OCI-M2 (cell line): ENCODE measurements around the gene CELF2.
"Not testable (repeated sequence)": the region's sequence is repeated elsewhere in the genome, so short reads cannot be mapped to it uniquely, and the experiment has no call there.

Source experiments
- DNase-seq: peaks from one replicate; lab custom pipeline; 2025; ENCODE audit not compliant: unreplicated experiment; lab: John Stamatoyannopoulos, UW

Gene CELF2

DNA sequence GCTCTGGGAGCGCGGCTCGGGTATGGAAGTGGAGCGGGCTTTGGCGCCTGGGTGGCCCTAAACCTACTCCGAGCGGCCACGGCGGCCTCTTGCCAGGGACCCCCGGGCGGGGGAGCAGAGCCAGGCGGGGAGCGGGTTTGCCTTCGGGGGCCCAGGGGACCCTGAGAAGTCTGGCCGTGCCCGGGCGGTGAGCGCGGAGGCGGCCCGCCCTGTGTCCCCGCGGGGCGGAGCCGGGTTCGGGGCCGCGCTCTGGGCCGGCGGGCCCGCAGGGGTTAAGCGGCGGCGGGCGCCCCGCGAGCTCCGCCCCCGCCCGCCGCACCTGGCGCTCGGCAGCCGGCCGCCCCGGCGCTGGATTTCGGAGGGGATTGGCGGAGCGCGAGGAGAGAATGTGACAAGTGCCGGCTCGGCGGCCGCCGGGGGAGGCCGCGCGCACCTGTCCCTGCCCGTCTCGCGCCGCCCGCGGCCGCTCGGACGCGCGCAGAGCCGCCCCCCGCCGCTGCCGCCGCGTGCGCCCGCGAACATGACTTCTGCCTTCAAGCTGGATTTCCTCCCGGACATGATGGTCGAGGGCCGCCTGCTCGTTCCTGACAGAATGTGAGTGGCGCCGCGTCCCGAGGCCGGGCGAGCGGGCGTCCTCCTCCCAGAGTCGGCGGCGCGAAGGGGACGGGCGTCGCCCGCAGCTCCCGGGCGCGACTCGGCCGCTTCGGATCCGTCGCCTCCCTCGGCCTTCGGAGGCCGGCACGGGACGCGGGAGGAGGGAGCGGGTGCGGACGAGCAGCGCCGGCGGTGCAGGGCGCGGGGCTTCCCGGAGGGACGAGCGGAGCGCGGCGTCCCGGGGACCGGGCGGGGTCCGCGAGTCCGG, at the start of gene CELF2:
Gene CELF2, plus strand, starts transcription at position 303 of the 862 bp plus-strand sequence. Its CDS starts 218 bp downstream, at position 521.
- DNase-seq: no peak

DNA sequence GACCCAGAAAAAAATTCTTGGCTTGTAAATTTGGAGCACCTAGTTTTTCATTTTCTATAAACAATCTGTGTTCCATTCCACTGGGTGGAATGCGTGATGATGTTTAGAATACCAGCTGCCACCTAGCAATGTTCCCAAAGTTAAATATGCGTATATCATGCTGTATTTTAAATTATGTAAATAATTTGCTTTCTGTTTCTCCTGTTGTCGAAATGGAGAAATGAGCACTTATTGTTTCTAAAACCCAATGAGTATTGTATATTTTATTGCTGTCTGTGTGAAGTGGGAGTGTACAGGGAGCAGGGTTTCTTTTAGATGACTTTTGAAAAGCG, 49.4 kb upstream of the CELF2 start:
- DNase-seq: no peak

DNA sequence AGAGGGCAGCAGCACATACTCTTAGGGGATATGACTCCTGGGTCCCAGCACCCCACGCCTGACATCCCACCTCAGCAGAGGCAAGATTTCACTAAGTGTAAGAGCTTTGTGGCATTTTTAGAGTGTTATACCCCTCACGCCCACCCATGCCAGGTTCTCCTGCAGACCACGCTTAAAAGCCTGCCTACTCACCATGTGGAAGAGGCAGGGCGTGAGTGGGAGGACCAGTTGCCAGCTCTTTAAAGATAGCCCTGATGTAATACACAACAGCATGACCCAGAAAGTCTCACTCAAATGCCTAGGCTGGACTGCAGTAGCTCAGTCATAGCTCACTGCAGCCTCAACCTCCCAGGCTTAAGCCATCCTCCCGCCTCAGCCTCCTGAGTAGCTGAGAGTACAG, 44.4 kb upstream of the CELF2 start:
- no peak for DNase-seq

DNA sequence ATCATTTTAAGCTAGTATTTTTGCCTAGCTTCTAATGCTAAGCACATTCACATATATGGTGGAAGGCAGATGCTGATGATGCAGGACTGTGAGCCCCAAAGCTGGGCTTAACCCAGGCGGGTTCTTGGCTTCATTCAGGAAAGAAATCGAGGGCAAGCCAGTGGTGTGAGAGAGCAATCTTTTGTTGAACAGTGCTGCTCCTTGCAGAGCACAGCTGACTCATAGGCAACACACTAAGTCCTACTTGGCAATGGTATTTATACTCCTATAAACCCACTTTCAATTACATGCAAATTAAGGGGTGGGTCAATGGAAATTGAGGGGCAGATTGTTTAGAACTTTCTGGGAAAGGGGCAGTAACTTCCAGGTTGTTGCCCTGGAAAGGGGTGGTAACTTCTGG, 42.0 kb upstream of the CELF2 start:
- DNase-seq: no peak

DNA sequence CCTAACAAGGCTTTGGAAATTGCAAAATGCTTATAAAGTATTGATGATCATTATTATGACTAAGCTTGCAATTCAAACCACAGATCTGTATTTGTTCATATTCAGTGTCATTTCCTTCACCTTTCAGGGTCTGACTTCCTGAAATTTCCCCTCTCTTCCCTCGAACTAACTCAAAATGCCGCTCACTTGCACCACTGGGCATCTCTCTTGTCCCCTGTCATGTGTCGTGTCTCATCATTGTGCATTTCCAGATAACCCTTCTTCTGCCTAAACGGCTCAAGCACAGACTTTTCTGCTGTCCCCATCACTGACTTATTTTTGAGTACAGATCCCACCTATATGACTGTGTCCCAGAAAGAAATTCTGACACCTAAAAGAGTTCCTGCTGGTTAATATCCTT, 41.0 kb upstream of the CELF2 start:
- DNase-seq: no peak

DNA sequence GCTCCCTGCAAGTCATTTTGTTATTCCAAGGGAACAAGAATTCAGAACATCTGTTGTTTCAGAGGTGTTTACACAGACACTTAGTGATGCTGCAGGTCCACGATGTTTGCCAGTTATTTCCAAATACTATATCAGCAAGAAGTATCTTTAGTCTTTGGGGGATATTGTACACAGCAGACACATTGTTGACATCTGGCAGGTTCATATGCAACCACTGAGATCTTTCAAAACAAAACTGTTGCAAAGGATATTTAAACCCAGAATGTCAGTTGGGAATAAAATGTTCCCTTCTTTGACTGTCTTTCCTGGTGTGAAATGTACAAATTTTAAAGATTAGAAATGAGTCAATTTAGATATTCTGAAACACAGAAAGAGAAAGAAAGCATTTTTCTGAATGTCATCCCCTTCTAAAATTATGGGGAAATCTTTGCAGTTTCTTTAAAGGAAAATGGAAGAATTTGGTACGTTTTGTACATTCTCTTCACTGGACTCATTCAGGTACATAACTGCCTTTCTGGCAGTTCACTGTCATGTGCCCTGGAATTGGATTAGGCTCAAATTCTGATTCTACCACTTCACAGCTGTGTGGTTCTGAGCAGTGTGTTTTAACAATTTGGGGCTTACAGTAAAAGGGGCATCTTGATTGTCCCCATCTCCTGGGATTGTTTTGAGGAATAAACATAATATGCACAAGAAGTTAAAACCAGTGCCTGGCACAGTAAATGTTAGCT, 40.3 kb upstream of the CELF2 start:
- DNase-seq: no peak

DNA sequence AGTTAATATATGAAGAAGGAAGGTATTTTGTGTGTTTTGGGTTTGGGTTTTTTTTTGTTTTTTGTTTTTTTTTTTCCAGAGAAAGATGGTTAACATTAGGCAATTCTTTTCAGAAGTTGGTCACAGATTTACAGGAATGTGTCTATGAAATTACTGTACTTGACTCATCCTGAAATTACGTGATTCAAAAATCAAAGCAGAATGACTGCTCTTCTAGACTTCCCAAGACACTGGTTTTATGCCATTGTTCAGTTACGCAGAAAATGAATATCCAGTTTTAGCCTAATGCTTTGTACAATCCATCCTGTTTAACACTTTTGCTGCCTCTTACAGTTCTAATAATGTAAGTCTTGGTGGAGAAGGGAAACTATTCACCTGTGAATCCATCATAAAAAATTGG, 39.7 kb upstream of the CELF2 start:
- no peak for DNase-seq

DNA sequence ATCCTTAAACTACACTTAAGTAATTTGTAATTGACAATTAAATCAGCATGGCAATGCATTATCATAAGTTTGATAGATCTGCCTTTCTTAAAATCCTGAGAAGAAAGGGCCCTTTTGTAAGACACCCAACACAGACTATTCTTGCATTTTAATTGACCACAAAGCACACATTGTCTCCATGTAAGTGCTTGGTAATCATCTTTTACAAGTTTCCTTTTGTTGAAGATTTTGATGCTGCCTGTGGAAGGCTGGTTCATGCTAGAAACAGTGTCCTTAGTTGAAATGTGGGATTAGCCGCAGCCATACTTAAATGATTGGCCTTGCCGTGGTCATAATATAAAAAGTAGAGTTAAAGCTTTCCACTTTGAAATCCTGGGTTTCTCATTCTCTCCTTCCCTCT, 32.3 kb upstream of the CELF2 start:
- no peak for DNase-seq

DNA sequence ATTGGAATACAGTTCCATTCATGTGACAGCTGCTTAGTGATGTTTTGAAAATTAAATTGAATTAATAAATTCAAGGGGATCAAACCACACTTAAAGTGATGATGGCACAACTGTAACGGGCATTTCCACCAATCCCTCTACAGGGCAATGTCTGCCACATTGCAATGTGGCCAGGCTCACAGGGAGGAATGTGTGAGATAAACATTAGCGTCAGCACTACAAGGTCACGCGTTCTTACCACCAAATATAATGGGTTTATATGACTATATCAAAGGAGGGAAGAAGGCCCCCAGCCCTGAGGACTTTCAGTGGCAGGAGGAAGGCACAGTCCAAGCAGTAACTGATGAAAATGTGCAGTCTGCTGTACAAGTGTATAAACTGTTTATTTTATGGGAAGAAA, 31.1 kb upstream of the CELF2 start:
- no peak for DNase-seq

DNA sequence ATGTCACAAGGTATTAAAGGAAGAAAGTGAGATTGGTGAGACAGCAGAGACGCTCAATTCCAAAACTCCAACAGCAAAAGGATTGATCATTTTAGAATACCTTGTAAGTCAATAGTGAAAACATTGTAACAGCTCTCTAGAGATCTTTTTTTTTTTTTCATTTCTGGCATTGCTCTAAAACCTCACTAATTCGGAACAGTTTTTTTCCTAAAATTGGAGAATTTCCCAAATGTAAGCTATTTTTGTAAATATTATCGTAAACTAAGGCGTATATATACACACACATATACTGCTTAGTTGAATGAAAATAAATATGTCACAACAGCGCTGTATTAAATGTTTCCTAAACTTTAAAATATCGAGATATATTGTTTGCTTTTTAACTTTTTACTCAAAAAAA, 30.6 kb upstream of the CELF2 start:
- no peak for DNase-seq

DNA sequence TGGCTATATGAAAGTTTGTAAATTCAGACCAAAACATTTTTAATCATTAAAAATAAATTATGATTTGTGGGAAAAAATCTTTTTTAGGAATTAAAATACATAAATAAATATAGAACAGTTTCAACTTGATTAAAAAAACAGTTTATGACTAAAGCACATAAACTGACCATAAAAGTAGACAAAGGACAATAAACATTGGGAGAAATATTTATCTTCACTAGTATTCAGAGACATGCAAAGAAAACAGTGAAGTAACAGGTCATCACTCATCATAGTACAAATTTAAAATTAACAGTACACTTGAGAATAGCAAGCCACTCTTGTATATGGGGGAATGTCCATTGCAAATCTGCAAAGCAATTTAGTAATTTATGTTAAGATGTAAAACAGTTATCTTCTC, 28.0 kb upstream of the CELF2 start:
- DNase-seq: no peak

DNA sequence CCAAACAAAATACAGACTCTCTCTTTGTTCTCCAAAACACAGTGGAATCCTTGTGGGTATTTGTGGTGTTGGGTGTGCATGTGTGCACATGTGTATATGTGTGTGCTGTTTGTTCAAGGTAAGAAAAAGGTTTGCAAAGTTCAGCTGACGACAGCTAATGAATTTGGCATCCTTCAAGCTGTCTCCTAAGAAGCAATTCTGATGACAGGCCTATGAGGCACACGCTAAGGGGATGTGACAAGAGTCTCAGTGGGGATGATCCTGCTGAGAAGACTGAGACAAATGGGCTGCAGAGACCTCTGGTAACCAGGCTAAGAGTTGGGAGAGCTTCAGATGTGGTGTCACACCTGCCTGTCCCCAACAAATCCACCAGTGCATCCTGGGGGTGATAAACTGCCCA, 26.5 kb upstream of the CELF2 start:
- DNase-seq: no peak

DNA sequence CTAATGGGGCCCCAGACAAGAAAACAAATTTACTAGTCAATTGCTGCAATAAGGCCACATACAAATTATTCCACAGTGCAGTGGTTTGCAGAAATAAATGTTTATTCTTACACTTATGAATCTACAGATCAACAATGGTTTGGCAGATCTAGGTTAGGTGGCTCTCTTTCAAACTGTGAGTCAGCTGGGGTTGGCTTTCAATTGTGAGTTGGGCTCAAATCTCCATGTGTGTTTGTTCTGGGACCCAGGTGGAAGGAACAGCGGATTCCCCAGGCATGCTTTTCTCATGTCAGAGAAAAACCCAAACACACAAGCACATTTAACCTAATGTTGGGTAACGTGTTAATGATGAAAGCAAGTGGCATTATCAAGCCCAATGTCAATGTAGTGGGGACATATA, 25.6 kb upstream of the CELF2 start:
- no peak for DNase-seq

DNA sequence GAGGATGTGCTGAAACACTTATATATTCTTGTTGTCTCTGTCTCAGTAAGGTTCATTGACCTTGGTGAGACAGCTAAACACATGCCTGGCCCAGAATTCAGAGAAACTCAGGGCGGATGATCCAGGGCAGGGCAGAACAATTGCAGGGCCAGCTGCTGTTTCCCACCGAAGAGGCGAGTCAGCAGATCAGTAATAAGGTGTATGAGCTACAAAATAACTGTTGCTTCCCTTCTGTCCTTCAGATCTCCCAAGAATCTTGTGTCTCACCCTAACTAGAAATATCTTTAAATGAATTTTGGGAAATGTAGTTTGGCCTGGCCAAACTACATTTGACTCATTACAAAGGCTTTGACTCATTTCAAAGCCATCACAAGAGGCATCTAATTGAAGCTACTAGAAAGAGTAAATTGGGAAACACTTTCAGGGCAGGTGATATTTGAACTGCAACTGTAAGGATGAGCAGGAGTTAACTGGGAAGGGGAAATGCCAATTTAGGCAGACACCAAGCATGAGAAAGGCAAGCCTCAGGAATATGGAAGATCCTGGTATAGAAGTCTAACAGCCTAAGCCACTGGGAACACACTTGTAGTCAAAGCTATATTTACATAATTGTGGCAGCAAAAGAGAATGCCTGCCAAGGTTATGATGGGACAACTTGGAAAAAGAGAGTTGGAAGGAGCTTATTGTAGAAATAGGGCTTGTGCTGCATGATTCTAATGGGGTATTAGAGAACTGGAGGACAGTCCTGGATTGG, 24.5 kb upstream of the CELF2 start:
- no peak for DNase-seq

DNA sequence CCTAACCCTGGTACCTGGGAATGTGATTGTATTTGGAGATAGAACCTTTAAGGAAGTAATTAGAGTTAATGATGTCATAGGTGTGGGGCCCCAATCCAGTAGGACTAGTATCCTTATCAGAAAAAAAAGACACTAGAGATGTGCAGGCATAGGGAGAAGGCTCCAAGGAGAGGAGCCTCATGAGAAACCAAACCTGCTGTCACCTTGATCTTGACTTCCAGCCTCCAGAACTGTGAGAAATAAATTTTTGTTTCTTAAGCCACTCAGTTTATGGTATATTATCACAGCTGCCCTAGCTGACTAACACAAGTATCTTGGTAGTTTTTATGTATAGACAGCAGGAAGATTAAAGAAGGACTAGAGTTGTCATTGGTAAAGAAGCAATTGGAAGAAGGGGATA, 23.9 kb upstream of the CELF2 start:
- DNase-seq: no peak

DNA sequence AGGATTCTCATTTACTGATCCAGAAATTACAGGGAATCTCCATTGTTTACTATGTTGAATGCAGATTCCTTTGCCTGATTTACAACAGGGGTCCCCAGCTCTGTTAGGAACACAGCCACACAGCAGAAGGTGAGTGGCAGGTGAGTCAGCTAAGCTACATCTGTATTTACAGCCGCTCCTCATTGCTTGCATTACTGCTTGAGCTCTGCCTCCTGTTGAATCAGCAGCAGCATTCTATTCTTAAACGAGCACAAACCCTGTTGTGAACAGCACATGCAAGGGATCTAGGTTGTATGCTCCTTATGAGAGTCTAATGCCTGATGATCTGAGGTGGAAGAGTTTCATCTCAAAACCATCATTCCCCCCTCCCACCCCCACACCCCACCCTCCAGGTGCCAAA, 23.3 kb upstream of the CELF2 start:
- DNase-seq: no peak

DNA sequence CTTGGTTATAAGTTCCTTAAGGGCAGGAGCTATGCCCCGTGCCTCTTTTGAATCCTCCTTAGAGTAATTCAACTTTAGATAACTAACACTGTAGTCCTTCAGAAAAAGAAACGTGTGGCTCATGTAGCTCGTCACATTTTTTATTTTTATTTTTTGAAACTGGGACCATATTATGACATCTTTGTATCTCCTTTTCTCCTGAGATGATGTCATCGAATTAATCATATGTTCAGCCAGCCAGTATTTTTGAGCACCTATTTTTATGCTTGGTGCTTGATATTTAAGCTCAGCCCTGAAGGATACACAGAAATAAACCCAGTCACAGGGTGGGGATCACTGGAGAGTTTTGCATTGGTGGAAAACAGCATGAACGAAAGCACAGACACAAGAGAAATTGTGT, 22.6 kb upstream of the CELF2 start:
- no peak for DNase-seq

DNA sequence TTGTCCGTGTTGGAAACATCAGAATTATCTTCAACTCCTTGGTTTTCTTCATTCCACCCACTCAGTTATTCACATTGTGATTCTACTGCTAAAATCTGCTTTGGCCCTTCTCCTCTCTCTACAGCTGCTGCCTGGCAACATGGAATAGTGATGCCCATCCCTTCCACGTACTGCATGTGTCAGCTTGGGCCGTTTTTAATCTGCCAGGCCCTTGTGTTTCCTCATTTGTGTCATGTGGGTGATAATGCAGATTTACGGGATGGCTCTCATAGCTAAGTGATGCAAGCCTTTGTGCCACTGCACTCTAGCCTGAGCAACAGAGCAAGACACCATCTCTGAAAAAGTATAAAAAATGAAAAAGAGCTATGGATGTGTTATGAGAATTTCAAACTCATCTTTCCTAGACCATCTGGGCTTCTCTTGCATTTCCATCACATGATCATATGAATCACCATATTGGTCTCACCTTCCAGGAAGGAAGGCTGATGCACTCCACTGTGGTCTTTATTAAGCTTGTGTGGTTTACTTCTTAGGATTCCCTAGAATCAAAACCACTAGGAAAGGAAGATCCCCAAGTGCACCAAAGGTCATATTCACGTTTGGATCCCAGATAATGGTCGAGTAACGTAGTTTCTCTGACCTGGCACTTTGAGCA, 20.6 kb upstream of the CELF2 start:
- no peak for DNase-seq

DNA sequence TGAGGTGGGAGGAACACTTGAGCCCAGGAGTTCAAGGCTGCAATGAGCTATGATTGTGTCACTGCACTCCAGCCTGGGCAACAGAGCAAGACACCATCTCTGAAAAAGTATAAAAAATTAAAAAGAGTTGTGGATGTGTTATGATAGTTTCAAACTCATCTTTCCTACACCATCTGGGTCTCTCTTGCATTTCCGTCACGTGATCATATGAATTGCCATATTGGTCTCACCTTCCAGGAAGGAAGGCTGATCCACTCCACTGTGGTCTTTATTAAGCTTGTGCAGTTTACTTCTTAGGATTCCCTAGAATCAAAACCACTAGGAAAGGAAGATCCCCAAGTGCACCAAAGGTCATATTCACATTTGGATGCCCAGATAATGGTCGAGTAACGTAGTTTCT, 18.2 kb upstream of the CELF2 start:
- DNase-seq: not testable (repeated sequence)

DNA sequence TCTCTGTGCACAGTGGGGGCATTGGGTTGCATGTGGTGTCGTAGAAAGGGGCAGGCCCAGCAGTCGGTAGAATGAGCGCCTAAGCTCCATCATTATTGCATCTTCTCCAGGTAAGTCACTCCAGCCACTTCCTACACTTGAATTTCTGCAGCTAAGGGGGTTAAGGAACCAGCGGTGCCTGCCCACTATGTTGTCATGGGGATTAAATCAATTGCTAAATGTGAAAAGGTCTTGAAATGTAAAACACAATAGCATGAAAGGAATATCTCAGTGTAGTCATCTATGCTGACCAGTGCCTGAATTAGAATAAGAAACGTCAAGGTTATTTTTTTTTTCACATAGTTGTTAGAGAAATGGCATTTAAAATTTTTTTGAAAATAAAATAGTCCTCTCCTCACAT, 15.2 kb upstream of the CELF2 start:
- DNase-seq: no peak

DNA sequence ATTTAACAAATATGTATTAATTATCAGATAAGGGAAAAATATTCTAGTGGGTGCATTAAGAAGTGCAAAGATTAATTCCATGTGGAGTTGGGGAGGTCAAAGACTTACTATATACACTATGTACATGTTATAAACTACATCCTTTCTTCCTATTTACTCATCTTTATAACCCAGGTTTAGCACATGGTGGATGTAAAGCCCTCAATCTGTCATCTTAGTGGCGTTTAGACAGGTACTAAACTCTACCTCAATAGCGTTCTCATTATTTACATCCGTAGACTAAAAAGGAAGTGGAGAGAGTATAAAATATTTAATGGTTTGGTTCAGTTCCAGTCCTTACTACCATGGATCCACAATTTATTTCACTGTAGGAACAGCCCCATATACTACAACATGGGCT, 14.8 kb upstream of the CELF2 start:
- no peak for DNase-seq
